Sigmoid colon (tissue), 7 donors: ENCODE measurements around the gene FAM168B. TPM values are rescaled to one million over a fixed set of nuclear protein-coding genes. Genes with fewer than 3 reads are reported as not detected.
A peak's percentile ranks its signal among the peaks of the same experiment; 100 is the strongest.

Experiments
- DNase-seq: peaks from one replicate; pipeline ENCODE4 v3.0.0-alpha.2; 2019
- H3K27ac ChIP-seq, 4 donors: fragments of 200-600 bp; sonication (generic); one replicate each; pipeline ENCODE4 v1.5.1; 2016 to 2019; ENCODE audit warnings: mild to moderate bottlenecking in 1 of 4
- H3K27me3 ChIP-seq, 3 donors: fragments of 200-600 bp; sonication (generic); one replicate each; pipeline ENCODE4 v1.5.1; 2019; ENCODE audit warnings: mild to moderate bottlenecking in 1 of 3
- H3K36me3 ChIP-seq, 4 donors: fragments of 200-600 bp; sonication (generic); one replicate each; pipeline ENCODE4 v1.5.1; 2016 to 2019
- H3K4me1 ChIP-seq, 4 donors: fragments of 200-600 bp; sonication (generic); one replicate each; pipeline ENCODE4 v1.5.1; 2017 to 2019
- H3K4me3 ChIP-seq, 4 donors: fragments of 200-600 bp; sonication (generic); one replicate each; pipeline ENCODE4 v1.5.1; 2017 to 2019; ENCODE audit warnings: mild to moderate bottlenecking in 2 of 4, moderate library complexity in 1 of 4
- H3K9me3 ChIP-seq, 4 donors: fragments of 200-600 bp in 3 of 4; sonication (generic) in 3 of 4; one replicate each; pipeline versions ENCODE4 v1.5.1 to v1.6.1; 2013 to 2019
- CTCF ChIP-seq, 4 experiments: fragments of 450-650 bp in 3 of 4; fragments of 200-600 bp in 1 of 4; IDR thresholded peaks; one replicate each; pipeline ENCODE4 v1.5.1; 2016 to 2019; ENCODE audit warnings: antibody characterized with exemption in 4 of 4, mild to moderate bottlenecking in 3 of 4, moderate library complexity in 2 of 4
- EP300 ChIP-seq, 4 donors: sonication (generic); formaldehyde crosslinking; IDR thresholded peaks; one replicate each; pipeline ENCODE4 v1.6.1; 2017; ENCODE audit warnings: antibody characterized with exemption in 4 of 4
- POLR2A ChIP-seq, 2 donors: fragments of 450-650 bp; IDR thresholded peaks; one replicate each; pipeline ENCODE4 v1.6.1; 2016; ENCODE audit warnings: antibody characterized with exemption in 2 of 2, mild to moderate bottlenecking in 2 of 2, moderate library complexity in 2 of 2
- POLR2AphosphoS5 ChIP-seq, 4 donors: sonication (generic); formaldehyde crosslinking; IDR thresholded peaks; one replicate each; pipeline ENCODE4 v1.6.1; 2017; ENCODE audit warnings: antibody characterized with exemption in 4 of 4
- WGBS, 2 donors: extraction: QIAGEN DNeasy Blood & Tissue Kit; methylation state at CpG; one replicate each; pipeline ENCODE4 v1.1.7; 2013; 5-methylcytosine and 5-hydroxymethylcytosine counted together
- intact Hi-C: fragments of 100-400 bp; cut with DNase I; formaldehyde crosslinking; loops from one replicate; pipeline ENCODE4 v1.15.1; 2023
- polyA plus RNA-seq, 3 donors: library from polyadenylated mRNA; stranded (reverse); fragments of 200-250 nt; gene quantifications; one replicate each; pipeline ENCODE4 v1.2.3, GENCODE V29; 2013
- total RNA-seq, 4 donors: library from RNA; depleted of rRNA; stranded (reverse); fragments of >200 nt; gene quantifications; one replicate each; pipeline ENCODE4 v1.1.0, GENCODE V29; 2016
- donor health status: healthy with polysubstance abuse.
- donor health status: Bipolar disorder and iron deficiency.
- donor health status: healthy.

The FAM168B gene
- total and polyA plus RNA-seq, 7 donors = 29.1 to 153 (median 125) TPM

- Histone ChIP-seq H3K27ac (no peak overlapping the region), H3K9me3 (no peaks in the 10 kb centered on the region), H3K36me3 (peaks cover 14 to 56% (median 17%) of the 10 kb centered on the region in 4 donors), H3K4me1 (peaks cover 0 to 13% (median 10%) of the 10 kb centered on the region in 4 donors), H3K4me3 (no peak overlapping the region), H3K27me3 (no peaks in the 10 kb centered on the region)
- WGBS, 2 donors = 91 to 93% methylated on average over 24 of the region's 24 CpGs
- peak; percentile 61 for DNase-seq
- no peak for TF ChIP-seq EP300 (IDR thresholded peaks at IDR 0.05)
- no peak for TF ChIP-seq POLR2AphosphoS5 (IDR thresholded peaks at IDR 0.05)
- no peak for TF ChIP-seq CTCF (IDR thresholded peaks at IDR 0.05)
- TF ChIP-seq POLR2A (IDR thresholded peaks at IDR 0.05) = no peak
- intact Hi-C loops = no loop called here
These were observed 49.0 kb downstream of the FAM168B start for GRCh38 chr2:131044075-131044756.

- Histone ChIP-seq H3K27ac (no peak overlapping the region), H3K4me3 (no peak overlapping the region), H3K4me1 (peaks cover 0 to 13% (median 10%) of the 10 kb centered on the region in 4 donors), H3K36me3 (peaks cover 10 to 48% (median 13%) of the 10 kb centered on the region in 4 donors), H3K27me3 (no peaks in the 10 kb centered on the region), H3K9me3 (no peaks in the 10 kb centered on the region)
- DNase-seq = peak; percentile 43
- no peak for TF ChIP-seq POLR2AphosphoS5 (IDR thresholded peaks at IDR 0.05)
- no peak for TF ChIP-seq EP300 (IDR thresholded peaks at IDR 0.05)
- intact Hi-C loops = no loop called here
- 91 to 92% methylated on average over 18 of the region's 18 CpGs for WGBS, 2 donors
These were observed 49.8 kb downstream of the FAM168B start for GRCh38 chr2:131043199-131044074.

GRCh38 chr2:131042148-131042775 lies 51.0 kb downstream of the FAM168B start:
- Histone ChIP-seq H3K36me3 (peaks cover 0 to 37% (median 11%) of the 10 kb centered on the region in 4 donors), H3K4me3 (no peak overlapping the region), H3K27ac (no peak overlapping the region), H3K4me1 (peaks cover 0 to 13% (median 10%) of the 10 kb centered on the region in 4 donors), H3K9me3 (no peaks in the 10 kb centered on the region), H3K27me3 (no peaks in the 10 kb centered on the region)
- intact Hi-C loops = no loop called here
- DNase-seq = peak; percentile 29
- WGBS, 2 donors = 81 to 84% methylated on average over 7 of the region's 7 CpGs
- TF ChIP-seq POLR2A (IDR thresholded peaks at IDR 0.05) = no peak
- TF ChIP-seq POLR2AphosphoS5 (IDR thresholded peaks at IDR 0.05) = no peak
- no peak for TF ChIP-seq CTCF (IDR thresholded peaks at IDR 0.05)
- TF ChIP-seq EP300 (IDR thresholded peaks at IDR 0.05) = no peak

- DNase-seq = peak; percentile 26
- intact Hi-C loops = no loop called here
- TF ChIP-seq POLR2AphosphoS5 (IDR thresholded peaks at IDR 0.05) = no peak
- no peak for TF ChIP-seq CTCF (IDR thresholded peaks at IDR 0.05)
- TF ChIP-seq EP300 (IDR thresholded peaks at IDR 0.05) = no peak
- no peak for TF ChIP-seq POLR2A (IDR thresholded peaks at IDR 0.05)
- Histone ChIP-seq H3K4me1 (peaks cover 0 to 13% (median 10%) of the 10 kb centered on the region in 4 donors), H3K36me3 (peaks cover 0 to 30% (median 4%) of the 10 kb centered on the region in 4 donors), H3K4me3 (no peak overlapping the region), H3K27ac (no peak overlapping the region), H3K9me3 (no peaks in the 10 kb centered on the region), H3K27me3 (no peaks in the 10 kb centered on the region)
- 85 to 90% methylated on average over 14 of the region's 14 CpGs for WGBS, 2 donors
These were observed 51.7 kb downstream of the FAM168B start for GRCh38 chr2:131041402-131042147.
